H1 (cell line): ENCODE data around the gene ENDOV. TPM values are rescaled to one million over a fixed set of nuclear protein-coding genes. Genes with fewer than 3 reads are reported as not detected.

Experiments
- CTCF ChIA-PET: fragments of 300-600 bp; sonication (Branson Sonifier 250); formaldehyde crosslinking; loops from one replicate; lab custom pipeline; 2021; ENCODE audit not compliant: partially characterized antibody; lab: Charles Lee
- POLR2A ChIA-PET: fragments of 300-600 bp; sonication (Branson Sonifier 250); formaldehyde crosslinking; loops from one replicate; lab custom pipeline; 2021; ENCODE audit warnings: inconsistent platforms; ENCODE audit not compliant: partially characterized antibody; lab: Charles Lee
- DNase-seq, 2 experiments: peaks; one replicate each; pipeline versions ENCODE4 v3.0.0 to v3.0.0-alpha.2; 2010 to 2022; ENCODE audit warnings: low spot score in 2 of 2, low read depth in 1 of 2, mixed read lengths in 1 of 2
- FAIRE-seq: peaks from 2 replicates; lab custom pipeline; 2011; peaks lifted over from hg19 to GRCh38; lab: Jason Lieb, UNC
- H2AFZ ChIP-seq: 2 replicates; pipeline ENCODE4 v1.8.1; 2012; ENCODE audit warnings: low read length, inconsistent platforms
- H2AK5ac ChIP-seq: 2 replicates; pipeline ENCODE4 v1.6.1; 2013; ENCODE audit warnings: low read depth, low read length
- H2BK120ac ChIP-seq: replicated peaks from 2 replicates; pipeline ENCODE3; 2013; ENCODE audit warnings: low read depth, low read length, inconsistent platforms
- H2BK12ac ChIP-seq: 2 replicates; pipeline ENCODE4 v1.6.1; 2013; ENCODE audit warnings: low read depth, low read length
- H2BK15ac ChIP-seq: 2 replicates; pipeline ENCODE4 v1.6.1; 2013; ENCODE audit warnings: low read length
- H2BK20ac ChIP-seq: 2 replicates; pipeline ENCODE4 v1.6.1; 2013; ENCODE audit warnings: low read length
- H2BK5ac ChIP-seq: 2 replicates; pipeline ENCODE4 v1.6.1; 2013; ENCODE audit warnings: low read depth, low read length
- H3K14ac ChIP-seq: 2 replicates; pipeline ENCODE4 v1.6.1; 2013; ENCODE audit warnings: inconsistent platforms; ENCODE audit not compliant: insufficient read length
- H3K18ac ChIP-seq: 2 replicates; pipeline ENCODE4 v1.6.1; 2013; ENCODE audit warnings: low read length; ENCODE audit errors: extremely low read depth
- H3K23ac ChIP-seq: 2 replicates; pipeline ENCODE4 v1.6.1; 2013; ENCODE audit warnings: inconsistent platforms; ENCODE audit not compliant: insufficient read length
- H3K23me2 ChIP-seq: 2 replicates; pipeline ENCODE4 v1.6.1; 2013; ENCODE audit warnings: low read depth, low read length
- H3K27ac ChIP-seq: 2 replicates; pipeline ENCODE4 v1.6.1; 2011; ENCODE audit warnings: low read depth, low read length, inconsistent platforms
- H3K27me3 ChIP-seq, 4 experiments: replicated peaks in 1 of 4; 1 replicate in 1 of 4; 2 replicates in 3 of 4; pipeline versions ENCODE4 v1.6.1 to v1.8.1; 2011 to 2013; ENCODE audit warnings: low read length in 3 of 4, mild to moderate bottlenecking in 3 of 4, inconsistent platforms in 2 of 4, mixed read lengths in 2 of 4, moderate library complexity in 1 of 4; ENCODE audit not compliant: control insufficient read depth in 3 of 4, insufficient read depth in 3 of 4; ENCODE audit errors: extremely low read depth in 1 of 4
- H3K36me3 ChIP-seq, 4 experiments: 2 replicates each; pipeline versions ENCODE4 v1.6.1 to v1.8.1; 2011 to 2013; ENCODE audit warnings: mild to moderate bottlenecking in 4 of 4, low read length in 3 of 4, moderate library complexity in 2 of 4, control low read depth in 1 of 4, inconsistent platforms in 1 of 4; ENCODE audit not compliant: insufficient read depth in 4 of 4, control insufficient read depth in 2 of 4
- H3K4ac ChIP-seq: replicated peaks from 2 replicates; pipeline ENCODE3; 2013; ENCODE audit warnings: low read length, low read depth, mixed read lengths, inconsistent platforms; ENCODE audit not compliant: insufficient read length
- H3K4me1 ChIP-seq, 4 experiments: replicated peaks in 1 of 4; 1 replicate in 1 of 4; 2 replicates in 3 of 4; pipeline versions ENCODE4 v1.6.1 to v1.8.1; 2011 to 2013; ENCODE audit warnings: low read length in 3 of 4, inconsistent platforms in 2 of 4, mixed read lengths in 1 of 4; ENCODE audit not compliant: insufficient read depth in 4 of 4, control insufficient read depth in 3 of 4
- H3K4me2 ChIP-seq, 2 experiments: 2 replicates each; pipeline versions ENCODE4 v1.6.1 to v1.8.1; 2011 to 2013; ENCODE audit warnings: low read depth in 2 of 2, low read length in 2 of 2, control low read depth in 1 of 2, inconsistent platforms in 1 of 2, mild to moderate bottlenecking in 1 of 2; ENCODE audit not compliant: insufficient read depth in 1 of 2
- H3K4me3 ChIP-seq, 4 experiments: fragments of 200-600, 300-600 bp in 1 of 4; sonication (generic), shearing (Covaris generic), sonication (Bioruptor Twin) in 1 of 4; 2 replicates each; pipeline versions ENCODE4 v1.5.1 to v1.8.1; 2011 to 2016; ENCODE audit warnings: low read length in 4 of 4, low read depth in 3 of 4, control low read depth in 2 of 4, inconsistent platforms in 2 of 4, mild to moderate bottlenecking in 2 of 4, mixed read lengths in 1 of 4, moderate library complexity in 1 of 4; ENCODE audit not compliant: insufficient read depth in 2 of 4; ENCODE audit errors: extremely low read depth in 1 of 4
- H3K56ac ChIP-seq: replicated peaks from 2 replicates; pipeline ENCODE3; 2013; ENCODE audit warnings: low read depth, mild to moderate bottlenecking, mixed read lengths, low read length, inconsistent platforms; ENCODE audit not compliant: insufficient read length
- H3K79me1 ChIP-seq: 2 replicates; pipeline ENCODE4 v1.6.1; 2013; ENCODE audit warnings: low read depth, low read length, control low read depth
- H3K79me2 ChIP-seq, 2 experiments: 2 replicates each; pipeline versions ENCODE4 v1.6.1 to v1.8.1; 2012 to 2013; ENCODE audit warnings: low read length in 2 of 2, mild to moderate bottlenecking in 2 of 2, inconsistent platforms in 1 of 2; ENCODE audit not compliant: insufficient read depth in 2 of 2, control insufficient read depth in 1 of 2
- H3K9ac ChIP-seq, 4 experiments: replicated peaks in 1 of 4; 1 replicate in 1 of 4; 2 replicates in 3 of 4; pipeline versions ENCODE4 v1.6.1 to v1.8.1; 2011 to 2013; ENCODE audit warnings: low read depth in 3 of 4, low read length in 3 of 4, control low read depth in 2 of 4, mild to moderate bottlenecking in 2 of 4, moderate library complexity in 2 of 4, inconsistent platforms in 1 of 4; ENCODE audit errors: extremely low read depth in 1 of 4
- H3K9me3 ChIP-seq, 2 experiments: 2 replicates each; pipeline versions ENCODE4 v1.6.1 to v1.8.1; 2012 to 2013; ENCODE audit warnings: mild to moderate bottlenecking in 2 of 2, moderate library complexity in 2 of 2, control low read depth in 1 of 2, inconsistent platforms in 1 of 2, low read depth in 1 of 2, low read length in 1 of 2, mixed read lengths in 1 of 2; ENCODE audit not compliant: insufficient read depth in 2 of 2
- H4K20me1 ChIP-seq, 2 experiments: replicated peaks in 1 of 2; 2 replicates each; pipeline versions ENCODE3 to v1.8.1; 2011 to 2013; ENCODE audit warnings: inconsistent platforms in 2 of 2, low read length in 2 of 2, mild to moderate bottlenecking in 1 of 2; ENCODE audit not compliant: insufficient read depth in 2 of 2, control insufficient read depth in 1 of 2
- H4K5ac ChIP-seq: 2 replicates; pipeline ENCODE4 v1.6.1; 2013; ENCODE audit warnings: low read length, low read depth, mixed read lengths, inconsistent platforms; ENCODE audit not compliant: insufficient read length
- H4K8ac ChIP-seq: 2 replicates; pipeline ENCODE4 v1.8.0; 2013; ENCODE audit warnings: mild to moderate bottlenecking, moderate library complexity, low read length, inconsistent platforms; ENCODE audit not compliant: insufficient read depth; ENCODE audit errors: extremely low read depth
- H4K91ac ChIP-seq: replicated peaks from 2 replicates; pipeline ENCODE3; 2013; ENCODE audit warnings: low read length, mixed read lengths, inconsistent platforms; ENCODE audit not compliant: insufficient read length
- CHD1 ChIP-seq: IDR thresholded peaks from 2 replicates; pipeline ENCODE4 v1.6.1; 2012; ENCODE audit warnings: low read depth, low read length, improper control_type of control experiment
- E2F6 ChIP-seq: IDR thresholded peaks from 2 replicates; pipeline ENCODE4 v1.6.1; 2012; ENCODE audit warnings: inconsistent platforms
- EGR1 ChIP-seq: IDR thresholded peaks from 2 replicates; pipeline ENCODE4 v1.6.1; 2011; ENCODE audit warnings: low read depth, low read length, borderline replicate concordance
- EZH2 ChIP-seq: fragments of 200-600 bp; sonication (generic); IDR thresholded peaks from 2 replicates; pipeline ENCODE4 v1.7.1; 2012; ENCODE audit warnings: low read depth, mild to moderate bottlenecking, moderate library complexity, low read length, inconsistent platforms; ENCODE audit not compliant: severe bottlenecking
- KDM1A ChIP-seq: fragments of 200-600, 300-600 bp; sonication (generic); IDR thresholded peaks from 2 replicates; pipeline ENCODE4 v1.7.1; 2016; ENCODE audit warnings: mild to moderate bottlenecking, low read length, borderline replicate concordance
- KDM4A ChIP-seq: IDR thresholded peaks from one replicate; pipeline ENCODE4 v1.7.1; 2012; ENCODE audit warnings: low read depth, mild to moderate bottlenecking, moderate library complexity, low read length, inconsistent platforms; ENCODE audit not compliant: severe bottlenecking
- POU5F1 ChIP-seq: IDR thresholded peaks from 2 replicates; pipeline ENCODE4 v1.6.1; 2011; ENCODE audit warnings: low read depth, mild to moderate bottlenecking, low read length, moderate library complexity
- RNF2 ChIP-seq: fragments of 200-900, 300-1000 bp; sonication (generic); IDR thresholded peaks from 2 replicates; pipeline ENCODE4 v1.7.1; 2016; ENCODE audit warnings: borderline replicate concordance, low read depth, mild to moderate bottlenecking, antibody characterized with exemption, low read length; ENCODE audit not compliant: poor library complexity, severe bottlenecking; ENCODE audit errors: missing control alignments
- SIN3A ChIP-seq, 2 experiments: IDR thresholded peaks in 1 of 2; conservative IDR thresholded peaks in 1 of 2; 2 replicates each; pipeline ENCODE4 v1.6.1; 2011 to 2012; ENCODE audit warnings: low read length in 2 of 2, improper control_type of control experiment in 1 of 2, low read depth in 1 of 2, mild to moderate bottlenecking in 1 of 2
- SRF ChIP-seq: IDR thresholded peaks from 2 replicates; pipeline ENCODE4 v1.6.1; 2011; ENCODE audit warnings: mild to moderate bottlenecking, low read depth, low read length, moderate library complexity
- TBP ChIP-seq: IDR thresholded peaks from 2 replicates; pipeline ENCODE4 v1.6.1; 2011; ENCODE audit warnings: low read depth, low read length, improper control_type of control experiment
- WGBS, 2 experiments: shearing (Covaris generic) in 1 of 2; methylation state at CpG; one replicate each; pipeline versions ENCODE4 v1.1.6 to v1.1.7; 2013 to 2015; ENCODE audit warnings: low lambda C conversion rate in 2 of 2, mixed read lengths in 2 of 2, inconsistent platforms in 1 of 2, low coverage in 1 of 2, missing lambda C conversion rate in 1 of 2; ENCODE audit not compliant: insufficient replicate concordance in 2 of 2, insufficient coverage in 1 of 2, insufficient read length in 1 of 2; ENCODE audit errors: extremely low coverage in 1 of 2, missing lambda C conversion rate in 1 of 2; 5-methylcytosine and 5-hydroxymethylcytosine counted together
- polyA plus RNA-seq, 7 experiments: library from polyadenylated mRNA; depleted of rRNA in 3 of 7; stranded (reverse) in 5 of 7; unstranded in 2 of 7; fragments of >200 nt in 5 of 7; fragments of 200-250 nt in 2 of 7; gene quantifications; 1 replicate in 5 of 7; 2 replicates in 1 of 7; 4 replicates in 1 of 7; pipeline versions ENCODE4 v1.2.1 to v1.2.3, GENCODE V29; 2011 to 2013; ENCODE audit warnings: missing spikeins in 2 of 7, mixed read lengths in 2 of 7
- total RNA-seq: library from RNA; stranded (reverse); fragmentation: NEBNext Ultra II Directional; extraction: Animal tissue kit (Norgen Biotek cat#: 25700); gene quantifications from 2 replicates; pipeline ENCODE4 v1.2.1, GENCODE V29; 2021
- TF ChIP-seq, protein P1 (sequence below): IDR thresholded peaks from 2 replicates; pipeline ENCODE4 v1.6.1; 2011; ENCODE audit warnings: low read depth, mild to moderate bottlenecking, low read length; ENCODE audit not compliant: insufficient read depth

The ENDOV gene
- total and polyA plus RNA-seq, 2 of the 8 experiments (the other 6 are each of a cell fraction or from before 2014, with no cell fraction given) = 10.6 to 13.3 TPM

DNA sequence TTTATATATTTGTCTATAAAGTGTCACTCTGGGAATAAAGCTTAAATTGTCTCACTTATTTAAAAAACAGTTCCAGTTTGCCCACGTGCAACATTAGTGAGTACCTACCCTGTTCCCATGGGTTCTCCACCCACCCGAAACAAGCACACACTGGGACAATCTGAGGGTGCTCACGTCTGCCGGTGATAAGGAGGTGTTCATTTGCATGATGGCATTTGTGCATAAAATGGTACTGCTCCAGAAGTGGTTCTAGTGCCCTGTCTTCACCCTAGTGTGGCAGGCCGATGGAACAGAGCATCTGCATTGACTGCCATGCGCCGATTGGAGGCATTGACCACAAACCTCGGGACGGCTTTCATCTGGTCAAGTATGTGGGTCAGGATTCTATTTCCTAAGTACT, 35.6 kb upstream of the ENDOV start:
- FAIRE-seq (no peak), DNase-seq (no peak)
- Histone ChIP-seq H2BK5ac (no peak overlapping the region), H3K23me2 (no peaks in the 10 kb centered on the region), H3K27ac (no peak overlapping the region), H3K56ac (no peak overlapping the region), H4K8ac (no peak overlapping the region), H4K20me1 (peaks cover 2% of the 10 kb centered on the region in 2 experiments), H3K4me2 (no peak overlapping the region), H3K9me3 (no peaks in the 10 kb centered on the region), H3K4me1 (peaks cover 0 to 4% (median 0%) of the 10 kb centered on the region in 4 experiments; a peak in 3 of 7 replicates), H2BK20ac (no peak overlapping the region), H3K36me3 (peaks cover 23 to 67% (median 47%) of the 10 kb centered on the region in 4 experiments), H2BK120ac (no peak overlapping the region), H2AK5ac (no peak overlapping the region), H3K18ac (no peak overlapping the region), H3K27me3 (no peaks in the 10 kb centered on the region), H2AFZ (no peak overlapping the region), H3K4ac (no peak overlapping the region), H3K23ac (no peak overlapping the region), H3K79me1 (no peaks in the 10 kb centered on the region), H3K79me2 (no peaks in the 10 kb centered on the region), H3K9ac (no peak overlapping the region), H4K5ac (no peak overlapping the region), H4K91ac (no peak overlapping the region), H2BK12ac (no peak overlapping the region), H3K14ac (no peak overlapping the region), H3K4me3 (no peak overlapping the region), H2BK15ac (no peak overlapping the region)
- CTCF ChIA-PET = interaction anchor here (0.8 to 2.4 kb wide), 3 partner anchors 17 to 307 kb away, joined by 3 to 7 read pairs (median 3); no protein-coding TSS in a partner anchor
- POLR2A ChIA-PET = no interaction called here
- WGBS, 2 experiments = 89% methylated on average over 9 of the region's 9 CpGs; no CpG with 5 or more reads in 1 of the 2 experiments
- TF ChIP-seq RNF2 = no peak
- no peak for TF ChIP-seq POU5F1
- no peak for TF ChIP-seq CHD1
- TF ChIP-seq EZH2 = no peak
- TF ChIP-seq, protein P1, sequence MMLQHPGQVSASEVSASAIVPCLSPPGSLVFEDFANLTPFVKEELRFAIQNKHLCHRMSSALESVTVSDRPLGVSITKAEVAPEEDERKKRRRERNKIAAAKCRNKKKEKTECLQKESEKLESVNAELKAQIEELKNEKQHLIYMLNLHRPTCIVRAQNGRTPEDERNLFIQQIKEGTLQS = no peak
- TF ChIP-seq SIN3A (conservative IDR thresholded peaks at IDR 0.05 in 1 of 2, IDR thresholded peaks at IDR 0.05 in 1 of 2; ENCODE audit: low read depth in 1 of 2, low read length in 2 of 2) = no peak
- no peak for TF ChIP-seq SRF
- TF ChIP-seq E2F6 = no peak
- TF ChIP-seq KDM4A = no peak
- TF ChIP-seq KDM1A = no peak
- TF ChIP-seq TBP = no peak
- no peak for TF ChIP-seq EGR1
